HepG2 (cell line): ENCODE data around the gene AQP6. TPM values are rescaled to one million over a fixed set of nuclear protein-coding genes. Genes with fewer than 3 reads are reported as not detected.

Source experiments
- AHDC1 ChIP-seq: sonication (generic); formaldehyde crosslinking; IDR thresholded peaks from 2 replicates; pipeline ENCODE4 v1.5.1; 2020; ENCODE audit warnings: mild to moderate bottlenecking, missing genetic modification reagents, borderline replicate concordance
- CEBPG ChIP-seq: IDR thresholded peaks from 2 replicates; pipeline ENCODE4 v1.6.1; 2016
- CREM ChIP-seq, 2 experiments: sonication (generic) in 1 of 2; formaldehyde crosslinking in 1 of 2; IDR thresholded peaks; 2 replicates each; pipeline versions ENCODE4 v1.4.0 to v1.6.1; 2016 to 2020; ENCODE audit warnings: antibody characterized with exemption in 1 of 2, mild to moderate bottlenecking in 1 of 2, missing genetic modification reagents in 1 of 2
- GATAD2A ChIP-seq: IDR thresholded peaks from 2 replicates; pipeline ENCODE4 v1.6.1; 2016
- HOXA7 ChIP-seq: sonication (generic); formaldehyde crosslinking; IDR thresholded peaks from 2 replicates; pipeline ENCODE4 v1.8.1; 2022; ENCODE audit warnings: mild to moderate bottlenecking, missing genetic modification reagents, moderate library complexity
- LCORL ChIP-seq, 2 experiments: fragments of 450-650 bp in 1 of 2; sonication (generic) in 1 of 2; formaldehyde crosslinking in 1 of 2; IDR thresholded peaks; 2 replicates each; pipeline versions ENCODE4 v1.5.0 to v1.6.1; 2017 to 2020; ENCODE audit warnings: antibody characterized with exemption in 1 of 2, missing genetic modification reagents in 1 of 2
- MIXL1 ChIP-seq: IDR thresholded peaks from 2 replicates; pipeline ENCODE4 v1.6.1; 2016
- RXRB ChIP-seq: IDR thresholded peaks from 2 replicates; pipeline ENCODE4 v1.6.1; 2016; ENCODE audit warnings: borderline replicate concordance, missing genetic modification reagents, missing compliant biosample characterization
- TBX2 ChIP-seq: sonication (generic); formaldehyde crosslinking; IDR thresholded peaks from 2 replicates; pipeline ENCODE4 v1.5.0; 2020; ENCODE audit warnings: missing genetic modification reagents, mild to moderate bottlenecking, borderline replicate concordance
- ZMYM3 ChIP-seq: sonication (generic); formaldehyde crosslinking; IDR thresholded peaks from 2 replicates; pipeline ENCODE4 v1.5.1; 2020; ENCODE audit warnings: mild to moderate bottlenecking, missing genetic modification reagents
- ZNF703 ChIP-seq: sonication (generic); formaldehyde crosslinking; IDR thresholded peaks from 2 replicates; pipeline ENCODE4 v1.5.1; 2020; ENCODE audit warnings: missing genetic modification reagents, mild to moderate bottlenecking, moderate library complexity, borderline replicate concordance
- ZNF782 ChIP-seq: sonication (generic); formaldehyde crosslinking; IDR thresholded peaks from 2 replicates; pipeline ENCODE4 v1.4.0; 2020; ENCODE audit warnings: missing genetic modification reagents, mild to moderate bottlenecking, borderline replicate concordance
- ZXDC ChIP-seq: sonication (generic); formaldehyde crosslinking; IDR thresholded peaks from 2 replicates; pipeline ENCODE4 v1.5.0; 2020; ENCODE audit warnings: mild to moderate bottlenecking, missing genetic modification reagents
- polyA plus RNA-seq, 8 experiments: library from polyadenylated mRNA; depleted of rRNA in 3 of 8; stranded (reverse) in 7 of 8; unstranded in 1 of 8; fragments of >200 nt; fragmentation: Illumina TruSeq in 4 of 8; extraction: Trizol in 4 of 8; gene quantifications; 2 replicates each; pipeline versions ENCODE4 v1.2.1 to v1.2.3, GENCODE V29; 2011 to 2016; ENCODE audit warnings: low read depth in 4 of 8, missing spikeins in 1 of 8, mixed read lengths in 1 of 8; ENCODE audit not compliant: insufficient read depth in 1 of 8
- total RNA-seq, 5 experiments: library from RNA; depleted of rRNA; stranded (reverse); fragments of >200 nt; fragmentation: Illumina TruSeq; extraction: Trizol; gene quantifications; 2 replicates each; pipeline ENCODE4 v1.2.3, GENCODE V29; 2016; ENCODE audit warnings: low read depth in 1 of 5
- TF ChIP-seq, protein P1 (sequence below): sonication (generic); formaldehyde crosslinking; IDR thresholded peaks from 2 replicates; pipeline ENCODE4 v1.4.0; 2020; ENCODE audit warnings: mild to moderate bottlenecking, missing genetic modification reagents
- TF ChIP-seq, protein P2 (sequence below): sonication (generic); formaldehyde crosslinking; IDR thresholded peaks from 2 replicates; pipeline ENCODE4 v1.5.0; 2020; ENCODE audit warnings: missing genetic modification reagents, mild to moderate bottlenecking, borderline replicate concordance

AQP6 gene
- total and polyA plus RNA-seq, 2 of the 13 experiments (the other 11 are each of a cell fraction or from before 2014, with no cell fraction given): 0.32 to 1.3 TPM

- TF ChIP-seq, protein P1, sequence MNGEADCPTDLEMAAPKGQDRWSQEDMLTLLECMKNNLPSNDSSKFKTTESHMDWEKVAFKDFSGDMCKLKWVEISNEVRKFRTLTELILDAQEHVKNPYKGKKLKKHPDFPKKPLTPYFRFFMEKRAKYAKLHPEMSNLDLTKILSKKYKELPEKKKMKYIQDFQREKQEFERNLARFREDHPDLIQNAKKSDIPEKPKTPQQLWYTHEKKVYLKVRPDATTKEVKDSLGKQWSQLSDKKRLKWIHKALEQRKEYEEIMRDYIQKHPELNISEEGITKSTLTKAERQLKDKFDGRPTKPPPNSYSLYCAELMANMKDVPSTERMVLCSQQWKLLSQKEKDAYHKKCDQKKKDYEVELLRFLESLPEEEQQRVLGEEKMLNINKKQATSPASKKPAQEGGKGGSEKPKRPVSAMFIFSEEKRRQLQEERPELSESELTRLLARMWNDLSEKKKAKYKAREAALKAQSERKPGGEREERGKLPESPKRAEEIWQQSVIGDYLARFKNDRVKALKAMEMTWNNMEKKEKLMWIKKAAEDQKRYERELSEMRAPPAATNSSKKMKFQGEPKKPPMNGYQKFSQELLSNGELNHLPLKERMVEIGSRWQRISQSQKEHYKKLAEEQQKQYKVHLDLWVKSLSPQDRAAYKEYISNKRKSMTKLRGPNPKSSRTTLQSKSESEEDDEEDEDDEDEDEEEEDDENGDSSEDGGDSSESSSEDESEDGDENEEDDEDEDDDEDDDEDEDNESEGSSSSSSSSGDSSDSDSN (CRISPR knock-in tag): peak; percentile 32; the same call in 1 of the 2 replicates
- TF ChIP-seq LCORL (IDR thresholded peaks at IDR 0.05) (no peak), LCORL (CRISPR knock-in tag; IDR thresholded peaks at IDR 0.05) (peak; percentile 82), CEBPG (CRISPR knock-in tag) (no peak), HOXA7 (CRISPR knock-in tag) (no peak), TBX2 (peak; percentile 17; the same call in 1 of the 2 replicates), AHDC1 (CRISPR knock-in tag) (0 out of 2 replicates have a peak, but pooled peaks have one; percentile 48), ZNF782 (peak; percentile 29; the same call in 1 of the 2 replicates), GATAD2A (peak; percentile 67), ZMYM3 (no peak), ZNF703 (CRISPR knock-in tag) (peak; percentile 66; the same call in 1 of the 2 replicates), RXRB (CRISPR knock-in tag) (peak; percentile 34; the same call in 1 of the 2 replicates), ZXDC (CRISPR knock-in tag) (no peak), MIXL1 (CRISPR knock-in tag) (0 out of 2 replicates have a peak, but pooled peaks have one; percentile 29), CREM (IDR thresholded peaks at IDR 0.05) (peak; percentile 44; the same call in 1 of the 2 replicates), CREM (CRISPR knock-in tag; IDR thresholded peaks at IDR 0.05) (no peak)
- TF ChIP-seq, protein P2, sequence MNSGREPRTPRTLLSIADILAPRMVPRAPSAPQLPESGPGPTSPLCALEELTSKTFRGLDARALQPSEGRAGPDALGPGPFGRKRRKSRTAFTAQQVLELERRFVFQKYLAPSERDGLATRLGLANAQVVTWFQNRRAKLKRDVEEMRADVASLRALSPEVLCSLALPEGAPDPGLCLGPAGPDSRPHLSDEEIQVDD: no peak
These were observed 8.0 kb downstream of the AQP6 start (continued) for GRCh38 chr12:49980501-49981349.
